B cell (primary cell): Measurements from ENCODE around the gene TPCN2. TPM values are rescaled to one million over a fixed set of nuclear protein-coding genes. Genes with fewer than 3 reads are reported as not detected.

Experiments
- ATAC-seq: fragments of 200-7000 bp; cut with Tn5 transposase; one replicate; pipeline ENCODE4 v1.10.0; 2021; ENCODE audit warnings: low read depth, mild to moderate bottlenecking, moderate number of reproducible peaks, moderate library complexity
- CTCF ChIA-PET: fragments of 350-600 bp; sonication (Branson Sonifier 250); formaldehyde crosslinking; loops from one replicate; lab custom pipeline; 2021; ENCODE audit warnings: antibody characterized with exemption, inconsistent platforms; lab: Charles Lee
- POLR2A ChIA-PET: fragments of 350-600 bp; sonication (Branson Sonifier 250); formaldehyde crosslinking; loops from one replicate; lab custom pipeline; 2021; ENCODE audit warnings: antibody characterized with exemption; lab: Charles Lee
- DNase-seq: peaks from one replicate; pipeline ENCODE4 v3.0.0; 2013
- H2AFZ ChIP-seq: 2 replicates; pipeline ENCODE4 v1.6.1; 2012; ENCODE audit warnings: mild to moderate bottlenecking, low read depth, low read length; ENCODE audit not compliant: insufficient read depth, poor library complexity, severe bottlenecking
- H3K27ac ChIP-seq, 2 donors: 1 replicate in 1 of 2; 2 replicates in 1 of 2; pipeline ENCODE4 v1.5.1; 2012 to 2013; ENCODE audit warnings: low read length in 2 of 2, mild to moderate bottlenecking in 2 of 2, moderate library complexity in 1 of 2
- H3K27me3 ChIP-seq, 4 experiments: fragments of 200-600 bp in 1 of 4; sonication (generic) in 1 of 4; replicated peaks in 1 of 4; 1 replicate in 2 of 4; 2 replicates in 2 of 4; pipeline versions ENCODE4 v1.6.1 to v1.7.0; 2013 to 2016; ENCODE audit warnings: low read length in 3 of 4, mild to moderate bottlenecking in 2 of 4, mixed read lengths in 1 of 4, moderate library complexity in 1 of 4; ENCODE audit not compliant: insufficient read depth in 4 of 4, control insufficient read depth in 3 of 4; ENCODE audit errors: control extremely low read depth in 1 of 4
- H3K36me3 ChIP-seq, 2 experiments: replicated peaks in 1 of 2; 1 replicate in 1 of 2; 2 replicates in 1 of 2; pipeline versions ENCODE4 v1.6.1 to v1.7.1; 2013; ENCODE audit warnings: low read length in 1 of 2; ENCODE audit not compliant: insufficient read depth in 2 of 2, control insufficient read depth in 1 of 2; ENCODE audit errors: control extremely low read depth in 1 of 2, extremely low read depth in 1 of 2
- H3K4me1 ChIP-seq, 2 donors: fragments of 200-600 bp in 1 of 2; sonication (generic) in 1 of 2; 1 replicate in 1 of 2; 2 replicates in 1 of 2; pipeline versions ENCODE4 v1.5.1 to v1.6.1; 2013 to 2017; ENCODE audit warnings: low read length in 2 of 2; ENCODE audit not compliant: control insufficient read depth in 2 of 2, insufficient read depth in 2 of 2
- H3K4me2 ChIP-seq: replicated peaks from 2 replicates; pipeline ENCODE3; 2012; ENCODE audit warnings: mild to moderate bottlenecking, low read depth, low read length; ENCODE audit not compliant: poor library complexity, severe bottlenecking
- H3K4me3 ChIP-seq, 5 experiments: fragments of 200-600 bp in 1 of 5; sonication (generic) in 1 of 5; 1 replicate in 3 of 5; 2 replicates in 2 of 5; pipeline versions ENCODE4 v1.5.1 to v1.7.0; 2011 to 2016; ENCODE audit warnings: low read length in 4 of 5, mild to moderate bottlenecking in 4 of 5, low read depth in 2 of 5, control low read depth in 1 of 5, moderate library complexity in 1 of 5; ENCODE audit not compliant: insufficient read depth in 1 of 5; ENCODE audit errors: control extremely low read depth in 1 of 5, extremely low read depth in 1 of 5
- H3K79me2 ChIP-seq: fragments of 200-600 bp; sonication (generic); one replicate; pipeline ENCODE4 v1.6.0; 2016; ENCODE audit warnings: low read length; ENCODE audit not compliant: control insufficient read depth, insufficient read depth
- H3K9ac ChIP-seq: fragments of 200-600 bp; sonication (generic); 2 replicates; pipeline ENCODE4 v1.6.1; 2017; ENCODE audit warnings: mild to moderate bottlenecking, low read length, moderate library complexity
- H3K9me3 ChIP-seq, 3 donors: one replicate each; pipeline versions ENCODE4 v1.6.1 to v1.7.1; 2013; ENCODE audit warnings: low read length in 2 of 3; ENCODE audit not compliant: control insufficient read depth in 2 of 3, insufficient read depth in 1 of 3; ENCODE audit errors: control extremely low read depth in 1 of 3
- H4K20me1 ChIP-seq: 2 replicates; pipeline ENCODE4 v1.6.0; 2012; ENCODE audit warnings: mild to moderate bottlenecking, low read length; ENCODE audit not compliant: insufficient read depth, control insufficient read depth, poor library complexity, severe bottlenecking
- H3K27ac Mint-ChIP-seq: one replicate; pipeline ENCODE4 v1.8.0; 2021; ENCODE audit warnings: mixed read lengths
- H3K27me3 Mint-ChIP-seq: one replicate; pipeline ENCODE4 v1.8.0; 2021; ENCODE audit warnings: mixed read lengths
- H3K4me1 Mint-ChIP-seq: one replicate; pipeline ENCODE4 v1.8.0; 2021; ENCODE audit warnings: mixed read lengths
- H3K4me3 Mint-ChIP-seq: one replicate; pipeline ENCODE4 v1.8.0; 2021; ENCODE audit warnings: mixed read lengths
- H3K9me3 Mint-ChIP-seq: one replicate; pipeline ENCODE4 v1.8.0; 2022; ENCODE audit warnings: mixed read lengths; ENCODE audit not compliant: insufficient read depth
- EZH2 ChIP-seq: IDR thresholded peaks from 2 replicates; pipeline ENCODE4 v1.6.1; 2012; ENCODE audit warnings: borderline replicate concordance, low read depth, mild to moderate bottlenecking, moderate library complexity, low read length; ENCODE audit not compliant: insufficient read depth, poor library complexity, severe bottlenecking
- WGBS: methylation state at CpG from one replicate; pipeline ENCODE4 v1.1.5; 2013; ENCODE audit warnings: missing lambda C conversion rate; ENCODE audit not compliant: insufficient coverage; 5-methylcytosine and 5-hydroxymethylcytosine counted together
- intact Hi-C: fragments of 100-400 bp; cut with micrococcal nuclease; formaldehyde crosslinking; loops from one replicate; pipeline ENCODE4 v1.10.0; 2022
- polyA plus RNA-seq: library from polyadenylated mRNA; depleted of rRNA; stranded (reverse); fragments of >200 nt; gene quantifications from 2 replicates; pipeline ENCODE4 v1.2.3, GENCODE V29; 2012
- total RNA-seq, 2 donors: library from RNA; stranded (reverse); fragments of 120-200 nt in 1 of 2; gene quantifications; 1 replicate in 1 of 2; 2 replicates in 1 of 2; pipeline versions ENCODE4 v1.2.3 to v1.2.4, GENCODE V29; 2013 to 2022
- TF ChIP-seq, protein P1 (sequence below): fragments of 200-600 bp; IDR thresholded peaks from one replicate; pipeline ENCODE4 v1.8.0; 2022; ENCODE audit warnings: antibody characterized with exemption, mild to moderate bottlenecking

The TPCN2 gene
- total and polyA plus RNA-seq, 2 donors (not counting 1 experiment from before 2014, with no cell fraction given) = 16.8 to 71.4 TPM

- POLR2A ChIA-PET = no interaction called here
- no peak overlapping the region for H3K27ac Mint-ChIP-seq
- Histone ChIP-seq H3K4me2 (no peak overlapping the region), H3K4me1 (no peaks in the 10 kb centered on the region), H3K27me3 (no peaks in the 10 kb centered on the region), H3K27ac (peak overlapping the region in 1 of 2 donors; percentile 37), H3K9ac (no peak overlapping the region), H2AFZ (no peak overlapping the region), H3K9me3 (peaks cover 4 to 25% (median 20%) of the 10 kb centered on the region in 3 donors), H3K36me3 (no peaks in the 10 kb centered on the region), H4K20me1 (no peaks in the 10 kb centered on the region), H3K4me3 (no peak overlapping the region), H3K79me2 (no peaks in the 10 kb centered on the region)
- H3K27me3 Mint-ChIP-seq = no peaks in the 10 kb centered on the region
- H3K4me1 Mint-ChIP-seq = no peaks in the 10 kb centered on the region
- no peak for DNase-seq
- H3K4me3 Mint-ChIP-seq = no peak overlapping the region
- peaks cover 6% of the 10 kb centered on the region for H3K9me3 Mint-ChIP-seq
- CTCF ChIA-PET = no interaction called here
- 100% methylated on average over 5 of the region's 5 CpGs for WGBS
- intact Hi-C loops = no loop called here
- ATAC-seq = no peak
- no peak for TF ChIP-seq EZH2
- TF ChIP-seq, protein P1, sequence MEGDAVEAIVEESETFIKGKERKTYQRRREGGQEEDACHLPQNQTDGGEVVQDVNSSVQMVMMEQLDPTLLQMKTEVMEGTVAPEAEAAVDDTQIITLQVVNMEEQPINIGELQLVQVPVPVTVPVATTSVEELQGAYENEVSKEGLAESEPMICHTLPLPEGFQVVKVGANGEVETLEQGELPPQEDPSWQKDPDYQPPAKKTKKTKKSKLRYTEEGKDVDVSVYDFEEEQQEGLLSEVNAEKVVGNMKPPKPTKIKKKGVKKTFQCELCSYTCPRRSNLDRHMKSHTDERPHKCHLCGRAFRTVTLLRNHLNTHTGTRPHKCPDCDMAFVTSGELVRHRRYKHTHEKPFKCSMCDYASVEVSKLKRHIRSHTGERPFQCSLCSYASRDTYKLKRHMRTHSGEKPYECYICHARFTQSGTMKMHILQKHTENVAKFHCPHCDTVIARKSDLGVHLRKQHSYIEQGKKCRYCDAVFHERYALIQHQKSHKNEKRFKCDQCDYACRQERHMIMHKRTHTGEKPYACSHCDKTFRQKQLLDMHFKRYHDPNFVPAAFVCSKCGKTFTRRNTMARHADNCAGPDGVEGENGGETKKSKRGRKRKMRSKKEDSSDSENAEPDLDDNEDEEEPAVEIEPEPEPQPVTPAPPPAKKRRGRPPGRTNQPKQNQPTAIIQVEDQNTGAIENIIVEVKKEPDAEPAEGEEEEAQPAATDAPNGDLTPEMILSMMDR = no peak
Observed at GRCh38 chr11:69140635-69141034, 91.9 kb downstream of the TPCN2 start.

- Histone ChIP-seq H3K9me3 (peaks cover 4 to 29% (median 20%) of the 10 kb centered on the region in 3 donors), H2AFZ (no peak overlapping the region), H3K9ac (no peak overlapping the region), H3K79me2 (no peaks in the 10 kb centered on the region), H4K20me1 (no peaks in the 10 kb centered on the region), H3K4me3 (no peak overlapping the region), H3K4me1 (no peaks in the 10 kb centered on the region), H3K27ac (no peak overlapping the region), H3K36me3 (no peaks in the 10 kb centered on the region), H3K27me3 (no peaks in the 10 kb centered on the region), H3K4me2 (no peak overlapping the region)
- no peak overlapping the region for H3K4me3 Mint-ChIP-seq
- WGBS = 20% methylated on average over 1 of the region's 8 CpGs
- no peak overlapping the region for H3K27ac Mint-ChIP-seq
- TF ChIP-seq EZH2 = no peak
- CTCF ChIA-PET = no interaction called here
- intact Hi-C loops = no loop called here
- peaks cover 12% of the 10 kb centered on the region for H3K9me3 Mint-ChIP-seq
- POLR2A ChIA-PET = no interaction called here
- ATAC-seq = no peak
- peaks cover 4% of the 10 kb centered on the region for H3K27me3 Mint-ChIP-seq
- no peaks in the 10 kb centered on the region for H3K4me1 Mint-ChIP-seq
- no peak for DNase-seq
Observed at GRCh38 chr11:69141742-69142141, 93.0 kb downstream of the TPCN2 start.
